Activated T-cell treated with anti-CD3 and anti-CD28 coated beads for 48 hours (primary cell): Measurements from ENCODE around the gene SHISA5.
"Not testable (repeated sequence)": the region's sequence is repeated elsewhere in the genome, so short reads cannot be mapped to it uniquely, and the experiment has no call there.

Experiments used
- DNase-seq: peaks from one replicate; pipeline ENCODE4 v3.0.0-alpha.2; 2020; ENCODE audit warnings: low read depth

Gene SHISA5

GRCh38 chr3:48519277-48519643 lies 15.3 kb upstream of the SHISA5 start:
- DNase-seq: no peak

- no peak for DNase-seq
Observed at GRCh38 chr3:48518638-48519276, 14.8 kb upstream of the SHISA5 start.

- DNase-seq: no peak
Observed at GRCh38 chr3:48518069-48518468, 14.1 kb upstream of the SHISA5 start.

GRCh38 chr3:48516571-48516970 lies 12.6 kb upstream of the SHISA5 start:
- DNase-seq: no peak

- peak; percentile 27 for DNase-seq
Observed at GRCh38 chr3:48514431-48515227, 10.7 kb upstream of the SHISA5 start.

- no peak for DNase-seq
Observed at GRCh38 chr3:48511551-48511950, 7.6 kb upstream of the SHISA5 start.

- peak; percentile 56 for DNase-seq
Observed at GRCh38 chr3:48507256-48508061, 3.5 kb upstream of the SHISA5 start.

GRCh38 chr3:48505968-48506504 lies 2.1 kb upstream of the SHISA5 start:
- DNase-seq: no peak

- no peak for DNase-seq
Observed at GRCh38 chr3:48505146-48505545, 1.2 kb upstream of the SHISA5 start.

GRCh38 chr3:48503401-48504050 lies 448 bp downstream of the SHISA5 start:
- no peak for DNase-seq

GRCh38 chr3:48502728-48503168 lies 1.2 kb downstream of the SHISA5 start:
- no peak for DNase-seq

GRCh38 chr3:48502121-48502520 lies 1.9 kb downstream of the SHISA5 start:
- DNase-seq: no peak

- no peak for DNase-seq
Observed at GRCh38 chr3:48501196-48501595, 2.8 kb downstream of the SHISA5 start.

GRCh38 chr3:48500656-48501055 lies 3.3 kb downstream of the SHISA5 start:
- no peak for DNase-seq

- DNase-seq: no peak
Observed at GRCh38 chr3:48493203-48493501, 10.8 kb downstream of the SHISA5 start.

- no peak for DNase-seq
Observed at GRCh38 chr3:48492461-48493202, 11.3 kb downstream of the SHISA5 start.

- DNase-seq: no peak
Observed at GRCh38 chr3:48486952-48487351, 17.0 kb downstream of the SHISA5 start.

- DNase-seq: not testable (repeated sequence)
Observed at GRCh38 chr3:48482822-48483221, 21.2 kb downstream of the SHISA5 start.

GRCh38 chr3:48480891-48481290 lies 23.1 kb downstream of the SHISA5 start:
- not testable (repeated sequence) for DNase-seq

GRCh38 chr3:48478626-48479555 lies 25.1 kb downstream of the SHISA5 start:
- no peak for DNase-seq
